Gastrocnemius medialis (tissue), 4 donors: Measurements from ENCODE around the gene CATSPERZ.
"Not testable (repeated sequence)": the region's sequence is repeated elsewhere in the genome, so short reads cannot be mapped to it uniquely, and the experiment has no call there.

ENCODE experiments used
- CTCF ChIP-seq, 5 experiments: fragments of 450-650 bp in 3 of 5; fragments of 200-600 bp in 2 of 5; sonication (generic) in 2 of 5; IDR thresholded peaks in 4 of 5; conservative IDR thresholded peaks in 1 of 5; 1 replicate in 4 of 5; 2 replicates in 1 of 5; pipeline ENCODE4 v1.5.1; 2016 to 2019; ENCODE audit warnings: antibody characterized with exemption in 5 of 5, mild to moderate bottlenecking in 3 of 5, moderate library complexity in 3 of 5
- POLR2A ChIP-seq, 2 donors: fragments of 450-650 bp; IDR thresholded peaks; one replicate each; pipeline ENCODE4 v1.6.1; 2017; ENCODE audit warnings: antibody characterized with exemption in 2 of 2, mild to moderate bottlenecking in 2 of 2, moderate library complexity in 2 of 2

- not testable (repeated sequence) for TF ChIP-seq CTCF (IDR thresholded peaks at IDR 0.05 in 4 of 5, conservative IDR thresholded peaks at IDR 0.05 in 1 of 5); POLR2A (IDR thresholded peaks at IDR 0.05)
These were observed 7.6 kb downstream of the CATSPERZ start for GRCh38 chr11:64307795-64308194.
